Left colon (tissue), 2 donors: Measurements from ENCODE around the gene OPRD1. TPM values are rescaled to one million over a fixed set of nuclear protein-coding genes. Genes with fewer than 3 reads are reported as not detected.

Source experiments
- total RNA-seq, 2 donors: library from RNA; stranded (reverse); fragmentation: NEBNext Ultra II Directional; extraction: Animal tissue kit (Norgen Biotek cat#: 25700); gene quantifications; one replicate each; pipeline ENCODE4 v1.2.1, GENCODE V29; 2021
- donor health status: DM: no; HTN: no; CAD: no.
- donor health status: DM: yes; HTN: yes; CAD: no.

The OPRD1 gene
- total RNA-seq, 2 donors from 2014 or later = 0.08 to 0.09 TPM

Other genes starting within 250 kb of the OPRD1 start
- 1 to 10 TPM; 3.0 to 4.7 TPM for gene RAB42, start 219.9 kb upstream of the OPRD1 start, total RNA-seq
- gene TAF12, start 169.1 kb upstream of the OPRD1 start, total RNA-seq = 10 to 100 TPM; 14.7 to 15.2 TPM
- gene RNU11, start 163.6 kb upstream of the OPRD1 start, total RNA-seq = not detected
- 10 to 100 TPM; 12.4 to 13.3 TPM for gene GMEB1, start 143.4 kb upstream of the OPRD1 start, total RNA-seq
- gene YTHDF2, start 75.2 kb upstream of the OPRD1 start, total RNA-seq = 10 to 100 TPM; 59.4 to 64.9 TPM
- 10 to 100 TPM; 68.0 to 78.7 TPM for gene EPB41, start 102.4 kb downstream of the OPRD1 start, total RNA-seq